T-helper 1 cell treated with Interleukin-12 subunit alpha and Interleukin-12 subunit beta and Interleukin-4 antibody, amounts not matched to agents 30 ng/mL and 1 ng/mL, for 36 hours (primary cell): Measurements from ENCODE around the gene C5orf52. TPM values are rescaled to one million over a fixed set of nuclear protein-coding genes. Genes with fewer than 3 reads are reported as not detected.

Experiments
- intact Hi-C: fragments of 100-400 bp; cut with micrococcal nuclease; formaldehyde crosslinking; loops from one replicate; pipeline ENCODE4 v1.15.1; 2024
- total RNA-seq: library from RNA; stranded (reverse); gene quantifications from 2 replicates; pipeline ENCODE4 v1.2.3, GENCODE V29; 2022

C5orf52 gene
- total RNA-seq, result 0.32 TPM in 1 of 2 replicates, not detected in the other

DNA sequence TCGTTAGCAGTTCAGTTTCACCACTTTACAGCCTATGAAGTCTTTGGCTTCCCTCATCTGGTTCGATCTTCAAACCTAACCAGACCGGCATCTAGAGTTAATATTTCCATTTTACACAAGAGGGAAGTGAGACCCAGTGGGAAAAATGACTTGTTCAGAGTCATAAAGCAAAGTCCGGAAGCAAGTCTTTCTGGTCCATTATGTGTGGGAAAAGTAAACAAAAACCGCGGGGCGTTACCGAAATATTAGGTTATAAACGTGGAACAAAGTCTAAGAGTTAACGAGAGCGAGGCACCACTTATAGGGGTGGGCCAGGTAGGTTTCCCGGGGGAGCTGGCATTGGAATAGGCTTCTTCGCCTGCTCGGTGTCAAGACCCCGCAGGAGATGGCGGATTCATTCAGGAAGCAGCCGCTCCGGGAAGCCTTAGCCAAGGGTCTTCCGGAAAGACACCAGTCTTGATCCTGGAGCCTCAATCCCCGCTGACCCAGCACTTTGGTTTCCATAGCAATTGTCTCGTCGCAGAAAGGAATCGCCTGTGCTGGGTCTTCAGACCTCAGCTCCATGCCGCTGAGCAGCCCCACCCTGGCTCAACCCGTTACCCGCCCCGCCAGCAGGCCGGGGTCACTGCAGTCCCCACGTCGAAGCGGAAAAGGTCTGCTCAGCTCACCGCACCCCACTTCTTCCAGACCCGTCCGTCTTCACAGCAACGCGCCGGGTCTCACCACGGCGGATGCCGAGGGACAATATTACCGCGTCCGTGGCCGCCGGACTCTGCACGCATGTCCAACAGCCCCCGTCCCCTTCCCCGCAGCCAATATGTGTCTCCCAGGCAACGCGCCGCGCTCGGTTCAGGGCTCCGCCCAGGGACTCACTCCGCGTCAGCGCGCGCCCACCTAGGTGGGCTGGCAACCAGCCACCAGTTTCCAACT lies at the start of gene C5orf52:
Gene C5orf52 (plus strand): TSS at position 872 of the 930 bp plus-strand sequence. CDS start 82 bp downstream, outside the sequence.
- intact Hi-C loops, result loop anchor here (2.0 kb wide), 3 partner anchors 14 to 130 kb away; no protein-coding TSS in a partner anchor

DNA sequence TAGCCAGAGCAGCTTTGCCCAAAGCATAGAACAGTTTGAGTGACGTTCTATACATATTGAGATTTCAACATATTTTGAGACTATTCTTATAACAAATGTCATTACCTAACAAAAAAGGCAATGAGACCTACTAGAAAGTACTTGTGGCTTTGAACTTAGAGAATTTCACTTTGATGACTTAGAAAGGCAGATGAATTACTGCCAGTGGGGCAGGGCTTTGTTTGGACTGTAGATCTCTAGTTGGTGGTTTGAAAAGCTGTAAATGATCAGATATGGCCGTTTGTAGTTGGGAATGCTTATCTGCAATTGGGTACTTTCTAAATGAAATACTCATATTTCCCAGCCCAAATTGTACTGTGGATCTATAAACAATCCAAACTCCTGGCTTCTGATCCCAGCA lies 47.2 kb upstream of the C5orf52 start:
- intact Hi-C loops, result no loop called here

GRCh38 chr5:157626831-157627230 lies 44.5 kb upstream of the C5orf52 start:
- intact Hi-C loops, result no loop called here

- intact Hi-C loops, result no loop called here
These were observed 41.0 kb upstream of the C5orf52 start for GRCh38 chr5:157630341-157630740.

DNA sequence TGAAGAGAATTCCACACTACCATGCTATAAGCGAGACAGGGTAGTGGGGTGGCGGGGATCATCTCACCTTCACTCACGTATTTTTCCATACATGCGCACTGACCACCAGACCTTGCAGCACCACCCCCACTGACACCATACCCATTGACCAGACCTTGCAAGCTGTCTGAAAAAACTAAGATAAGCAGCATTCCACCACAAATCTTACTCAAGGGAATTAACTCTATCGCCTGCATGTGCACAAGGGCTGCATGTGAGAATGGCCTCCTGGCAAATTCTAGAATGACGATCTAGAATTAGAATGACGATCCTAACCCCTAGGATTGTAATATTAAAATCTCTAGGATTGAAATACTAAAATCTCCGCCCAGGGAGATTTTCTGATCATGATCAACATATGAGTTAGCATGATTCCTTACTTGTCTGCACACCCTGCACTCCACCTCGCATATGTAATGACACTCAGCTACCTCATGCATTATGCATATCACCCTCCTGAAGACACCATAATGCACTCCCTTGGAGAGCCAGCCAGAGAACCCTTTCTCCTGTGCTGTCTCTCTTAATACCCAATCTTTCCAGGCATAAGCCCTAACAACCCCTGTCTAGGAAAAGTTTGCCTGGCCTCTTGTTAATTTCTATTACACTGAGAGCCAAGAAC lies 30.8 kb upstream of the C5orf52 start:
- intact Hi-C loops, result no loop called here

DNA sequence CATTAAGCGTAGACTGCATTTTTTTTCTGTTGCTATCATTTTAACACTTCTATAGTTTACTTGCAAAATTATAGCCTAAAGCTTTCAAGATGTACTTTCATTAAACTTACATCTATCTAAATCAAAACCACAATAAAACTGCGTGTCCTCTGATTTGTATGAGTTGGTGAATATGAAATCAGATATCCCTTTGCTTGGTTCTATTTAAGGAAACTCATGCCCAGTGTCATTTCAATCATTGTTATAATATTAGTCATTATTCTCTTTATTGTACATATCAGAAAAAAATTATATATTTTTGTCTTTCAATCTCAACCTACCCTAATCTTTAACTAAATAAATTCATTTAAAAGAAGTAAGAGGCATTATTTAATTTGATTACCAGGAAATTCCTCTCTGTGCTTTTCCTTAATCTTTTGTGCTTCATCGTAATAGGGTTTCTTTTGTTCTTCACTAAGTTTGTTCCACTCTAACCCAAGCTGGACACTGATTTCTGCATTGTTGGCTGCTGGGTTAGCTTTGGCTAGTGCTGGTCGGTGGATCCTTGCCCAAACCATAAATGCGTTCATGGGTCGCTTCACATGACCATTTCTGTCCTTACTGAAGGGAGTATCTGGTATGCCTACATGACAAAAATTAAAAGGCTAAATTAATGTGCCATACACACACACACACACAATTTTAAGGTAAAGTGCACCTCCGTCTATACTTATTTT lies 22.9 kb upstream of the C5orf52 start:
- intact Hi-C loops, result no loop called here

- intact Hi-C loops, result no loop called here
These were observed 22.2 kb upstream of the C5orf52 start for GRCh38 chr5:157649101-157649500.

DNA sequence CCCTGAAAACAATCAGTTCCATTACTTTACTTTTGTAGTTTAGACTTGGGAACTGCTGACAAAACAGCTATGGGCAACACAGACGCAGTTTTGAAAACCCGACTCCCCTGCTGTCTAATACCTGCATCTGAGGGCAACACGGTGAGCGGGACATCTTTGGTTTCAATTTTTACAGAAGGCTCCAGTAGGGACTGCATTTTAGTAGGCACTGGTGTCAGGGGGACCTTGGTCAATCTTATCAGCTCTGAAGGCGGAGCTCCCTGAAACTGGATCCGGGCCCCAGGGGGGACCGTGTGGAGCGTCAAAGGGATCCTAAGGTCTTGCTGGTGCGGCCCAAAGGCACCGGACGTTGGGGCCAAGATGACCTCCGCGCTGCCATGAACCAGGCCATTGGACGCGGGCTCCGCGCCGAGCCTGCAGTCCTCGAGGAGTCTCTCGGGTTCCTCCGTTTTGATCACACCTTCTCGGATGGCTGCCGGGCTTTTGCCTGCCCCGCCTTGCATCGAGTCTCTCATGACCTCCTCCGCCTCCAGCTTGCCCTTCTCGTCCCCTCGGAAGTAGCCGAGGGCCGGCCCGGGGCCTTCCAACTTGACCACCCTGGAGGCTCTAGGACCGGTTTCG lies 20.2 kb upstream of the C5orf52 start:
- intact Hi-C loops, result loop anchor here (1.0 to 5.0 kb wide), 7 partner anchors 48 to 110 kb away; partner anchors contain the start of gene LSM11

- intact Hi-C loops, result loop anchor here (1.0 to 5.0 kb wide), 7 partner anchors 49 to 111 kb away; partner anchors contain the start of gene LSM11
These were observed 19.5 kb upstream of the C5orf52 start for GRCh38 chr5:157651623-157652376.

DNA sequence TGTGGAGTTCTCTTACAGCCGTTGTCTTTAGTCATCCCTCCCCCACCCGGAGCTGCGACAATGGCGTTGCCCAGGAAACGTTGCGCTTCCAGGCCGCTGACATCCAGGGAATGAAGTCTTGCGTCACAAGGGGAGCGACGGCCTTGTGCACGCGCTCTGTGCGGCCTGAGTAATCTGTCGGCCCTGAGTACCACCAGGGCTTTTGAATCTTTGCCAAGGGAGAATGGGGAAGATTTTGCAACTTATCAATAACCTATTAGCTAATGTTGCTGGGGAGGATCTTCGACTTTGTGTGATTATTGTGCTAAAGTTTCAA lies 19.0 kb upstream of the C5orf52 start, which contains the start of gene SOX30:
Gene SOX30 (minus strand): TSS at position 62 of the 316 bp plus-strand sequence. CDS start 360 bp downstream, outside the sequence.
- intact Hi-C loops, result loop anchor here (5.0 kb wide), 1 partner anchor 90 kb away; the partner anchor contains the start of gene LSM11

DNA sequence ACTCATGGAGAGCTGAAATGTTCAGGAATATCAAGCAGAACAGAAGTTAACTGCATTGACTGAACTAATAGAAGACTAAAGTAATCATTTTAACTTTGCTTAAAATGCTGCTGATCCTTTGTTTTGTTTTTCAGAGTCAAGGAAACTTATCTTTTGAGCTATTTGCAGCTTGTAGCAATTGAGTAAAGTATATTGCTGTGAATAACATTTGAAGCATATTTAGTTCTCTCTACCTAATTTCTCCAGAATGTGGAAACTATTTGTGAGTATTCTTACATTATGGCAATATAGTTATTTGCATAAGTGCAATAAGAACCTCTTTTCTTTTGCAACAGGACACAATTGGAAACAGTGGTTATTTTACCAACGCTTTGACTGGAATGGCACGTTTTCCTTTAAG lies 13.8 kb upstream of the C5orf52 start:
- intact Hi-C loops, result loop anchor here (2.0 kb wide), 1 partner anchor 13 kb away; the partner anchor contains the start of gene C5orf52

- intact Hi-C loops, result no loop called here
These were observed 12.4 kb upstream of the C5orf52 start for GRCh38 chr5:157658893-157659292.

GRCh38 chr5:157659868-157660660 lies 11.3 kb upstream of the C5orf52 start:
- intact Hi-C loops, result no loop called here

GRCh38 chr5:157665467-157666070 lies 5.8 kb upstream of the C5orf52 start:
- intact Hi-C loops, result no loop called here

GRCh38 chr5:157668356-157668755 lies 3.0 kb upstream of the C5orf52 start:
- intact Hi-C loops, result no loop called here

- intact Hi-C loops, result loop anchor here (1.0 to 2.0 kb wide), 7 partner anchors 13 to 237 kb away; partner anchors contain the start of gene LSM11
These were observed 1.6 kb upstream of the C5orf52 start for GRCh38 chr5:157669701-157670097.

DNA sequence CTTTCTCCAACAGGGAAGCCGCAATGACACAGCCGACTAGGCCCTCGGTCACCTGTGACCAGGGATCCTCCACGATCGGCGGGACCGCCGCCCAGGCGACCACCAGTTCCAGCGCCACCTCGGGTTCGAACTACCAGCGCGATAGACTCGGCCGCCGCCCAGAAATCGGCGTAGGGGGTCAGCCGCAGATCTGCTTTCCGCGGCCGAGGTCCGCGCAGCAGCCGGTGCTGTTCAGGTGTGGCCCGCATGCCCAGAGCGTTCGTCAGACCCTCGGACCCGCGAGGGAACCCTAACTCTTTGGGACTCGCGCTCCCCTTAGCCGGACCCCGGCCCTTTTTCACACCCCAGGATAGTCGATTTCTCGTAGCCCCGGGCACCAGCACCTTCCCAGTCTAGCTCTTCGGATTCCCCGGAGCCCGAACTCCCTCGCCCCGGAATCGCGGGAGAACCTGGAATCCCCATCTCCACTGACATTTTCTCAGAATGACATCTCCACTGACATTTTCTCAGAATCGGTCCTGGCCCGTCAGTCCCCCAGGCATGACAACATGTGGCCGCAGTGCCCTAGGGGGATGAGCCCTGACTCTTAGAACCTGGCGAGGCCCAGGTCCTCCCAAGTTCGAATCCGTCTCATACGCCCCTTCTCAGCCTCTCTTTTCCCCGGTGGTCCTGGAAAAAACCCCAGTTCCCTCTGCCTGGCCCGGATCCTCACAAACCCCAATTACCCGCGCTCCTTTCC lies 428 bp downstream of the C5orf52 start:
- intact Hi-C loops, result loop anchor here (2.0 kb wide), 3 partner anchors 15 to 131 kb away; no protein-coding TSS in a partner anchor

- intact Hi-C loops, result no loop called here
These were observed 1.6 kb downstream of the C5orf52 start for GRCh38 chr5:157672976-157673375.
